Neuronal stem cell (in vitro differentiated cells): ENCODE results near the gene CEBPB.

Source experiments
- DNase-seq: peaks from one replicate; pipeline ENCODE4 v3.0.0-alpha.2; 2013; ENCODE audit warnings: low spot score
- H2AFZ ChIP-seq: one replicate; pipeline ENCODE4 v1.6.1; 2013; ENCODE audit warnings: mild to moderate bottlenecking, low read length, inconsistent platforms
- H2AK5ac ChIP-seq: 2 replicates; pipeline ENCODE4 v1.6.1; 2013; ENCODE audit warnings: low read depth, mild to moderate bottlenecking, inconsistent platforms, low read length, moderate library complexity, mixed read lengths
- H2BK120ac ChIP-seq: 2 replicates; pipeline ENCODE4 v1.6.1; 2013; ENCODE audit warnings: low read depth, mild to moderate bottlenecking, inconsistent platforms, low read length, moderate library complexity, mixed read lengths
- H2BK12ac ChIP-seq: one replicate; pipeline ENCODE4 v1.6.1; 2013; ENCODE audit warnings: low read length, inconsistent platforms
- H2BK15ac ChIP-seq: 2 replicates; pipeline ENCODE4 v1.6.1; 2013; ENCODE audit warnings: mild to moderate bottlenecking, low read length, inconsistent platforms, mixed read lengths
- H2BK5ac ChIP-seq: one replicate; pipeline ENCODE4 v1.6.1; 2013; ENCODE audit warnings: inconsistent platforms, mild to moderate bottlenecking, low read length, moderate library complexity
- H3K14ac ChIP-seq: one replicate; pipeline ENCODE4 v1.6.1; 2013; ENCODE audit warnings: low read length, inconsistent platforms
- H3K18ac ChIP-seq: 2 replicates; pipeline ENCODE4 v1.6.1; 2013; ENCODE audit warnings: low read length, inconsistent platforms
- H3K23ac ChIP-seq: 2 replicates; pipeline ENCODE4 v1.6.1; 2013; ENCODE audit warnings: low read depth, mild to moderate bottlenecking, mixed read lengths, low read length, inconsistent platforms; ENCODE audit not compliant: poor library complexity
- H3K27ac ChIP-seq: replicated peaks from 3 replicates; pipeline ENCODE4 v1.5.1; 2013; ENCODE audit warnings: low read length, inconsistent platforms
- H3K27me3 ChIP-seq, 3 experiments: 2 replicates each; pipeline ENCODE4 v1.6.1; 2013; ENCODE audit warnings: low read length in 3 of 3, mild to moderate bottlenecking in 2 of 3, inconsistent platforms in 1 of 3, low read depth in 1 of 3, mixed read lengths in 1 of 3, moderate library complexity in 1 of 3; ENCODE audit not compliant: control insufficient read depth in 3 of 3, insufficient read depth in 3 of 3
- H3K36me3 ChIP-seq, 2 donors: replicated peaks in 1 of 2; 2 replicates each; pipeline ENCODE4 v1.6.1; 2013; ENCODE audit warnings: low read length in 2 of 2; ENCODE audit not compliant: control insufficient read depth in 2 of 2, insufficient read depth in 2 of 2
- H3K4ac ChIP-seq: 2 replicates; pipeline ENCODE4 v1.6.1; 2013; ENCODE audit warnings: inconsistent platforms, mild to moderate bottlenecking, low read length, moderate library complexity
- H3K4me1 ChIP-seq, 2 donors: 1 replicate in 1 of 2; 2 replicates in 1 of 2; pipeline ENCODE4 v1.6.1; 2013; ENCODE audit warnings: low read length in 2 of 2, low read depth in 1 of 2; ENCODE audit not compliant: control insufficient read depth in 2 of 2, insufficient read depth in 1 of 2
- H3K4me2 ChIP-seq: one replicate; pipeline ENCODE4 v1.6.1; 2013; ENCODE audit warnings: mild to moderate bottlenecking, low read length, inconsistent platforms; ENCODE audit not compliant: insufficient read depth, poor library complexity, severe bottlenecking
- H3K4me3 ChIP-seq, 2 donors: 2 replicates each; pipeline ENCODE4 v1.5.1; 2013; ENCODE audit warnings: low read length in 2 of 2, mild to moderate bottlenecking in 2 of 2, inconsistent platforms in 1 of 2, moderate library complexity in 1 of 2
- H3K79me1 ChIP-seq: one replicate; pipeline ENCODE4 v1.6.1; 2013; ENCODE audit warnings: low read depth, mild to moderate bottlenecking, inconsistent platforms, low read length, moderate library complexity
- H3K9ac ChIP-seq: one replicate; pipeline ENCODE4 v1.6.1; 2013; ENCODE audit warnings: mild to moderate bottlenecking, low read depth, low read length, inconsistent platforms; ENCODE audit not compliant: poor library complexity
- H3K9me3 ChIP-seq, 2 donors: replicated peaks in 1 of 2; 2 replicates each; pipeline versions ENCODE3 to v1.6.1; 2013; ENCODE audit warnings: low read length in 2 of 2, mild to moderate bottlenecking in 2 of 2, inconsistent platforms in 1 of 2, low read depth in 1 of 2, mixed read lengths in 1 of 2, moderate library complexity in 1 of 2; ENCODE audit not compliant: control insufficient read depth in 2 of 2, insufficient read depth in 1 of 2
- H4K8ac ChIP-seq: one replicate; pipeline ENCODE4 v1.6.1; 2013; ENCODE audit warnings: low read depth, mild to moderate bottlenecking, inconsistent platforms, low read length, moderate library complexity
- H4K91ac ChIP-seq: one replicate; pipeline ENCODE4 v1.6.1; 2013; ENCODE audit warnings: low read length, low read depth, mild to moderate bottlenecking, inconsistent platforms; ENCODE audit not compliant: poor library complexity
- WGBS, 2 donors: extraction: QIAGEN DNeasy Blood & Tissue Kit; methylation state at CpG; one replicate each; pipeline ENCODE4 v1.1.7; 2013; ENCODE audit warnings: missing lambda C conversion rate in 2 of 2, mixed read lengths in 1 of 2; ENCODE audit not compliant: insufficient read length in 2 of 2, insufficient replicate concordance in 1 of 2; ENCODE audit errors: extremely low coverage in 2 of 2; 5-methylcytosine and 5-hydroxymethylcytosine counted together

CEBPB gene

DNA sequence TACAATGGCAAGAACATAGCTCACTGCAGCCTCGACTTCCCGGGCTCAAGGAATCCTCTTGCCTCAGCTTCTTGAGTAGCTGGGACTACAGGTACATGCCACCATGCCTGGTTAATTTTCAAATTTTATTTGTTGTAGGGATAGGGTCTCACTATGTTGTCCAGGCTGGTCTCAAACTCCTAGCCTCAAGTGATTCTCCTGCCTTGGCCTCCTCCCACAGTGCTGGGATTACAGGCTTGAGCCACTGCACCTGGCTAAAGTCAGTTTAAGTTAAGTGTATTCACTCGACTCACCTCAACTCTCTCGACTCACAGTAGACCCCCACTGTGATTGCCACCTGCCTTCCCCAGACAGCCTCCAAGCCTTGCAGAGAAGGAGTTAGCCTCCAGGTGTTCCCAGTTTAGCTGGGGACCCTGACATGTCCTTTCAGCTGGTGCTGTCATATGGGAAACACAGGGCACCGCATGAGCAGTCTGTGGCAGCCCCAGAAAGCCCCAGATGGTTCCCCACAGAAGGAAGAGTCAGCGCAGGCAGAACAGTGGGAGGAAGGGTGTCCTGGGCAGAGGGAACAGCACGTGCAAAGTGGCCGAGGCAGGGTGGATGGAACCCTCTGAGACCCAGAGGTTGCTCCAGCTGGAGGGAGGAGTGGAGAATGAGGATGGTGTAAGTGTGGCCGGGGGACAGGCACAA lies 40.4 kb downstream of the CEBPB start:
- Histone ChIP-seq H3K9ac (no peak overlapping the region), H4K91ac (no peak overlapping the region), H3K27ac (no peak overlapping the region), H3K9me3 (no peaks in the 10 kb centered on the region), H3K4me2 (no peak overlapping the region), H2BK15ac (peak overlapping the region; percentile 2), H4K8ac (no peak overlapping the region), H2AK5ac (peak overlapping the region; percentile 92), H2BK5ac (no peak overlapping the region), H3K36me3 (no peaks in the 10 kb centered on the region), H2BK12ac (peak overlapping the region; percentile 5), H3K4me3 (no peak overlapping the region), H3K18ac (peak overlapping the region; percentile 53), H3K23ac (peak overlapping the region; percentile 87), H3K27me3 (peaks cover 0 to 5% (median 1%) of the 10 kb centered on the region in 3 experiments), H2BK120ac (no peak overlapping the region), H3K4ac (no peak overlapping the region), H3K14ac (no peak overlapping the region), H2AFZ (no peak overlapping the region), H3K4me1 (no peaks in the 10 kb centered on the region), H3K79me1 (no peaks in the 10 kb centered on the region)
- no CpG with 5 or more reads among the region's 9 CpGs for WGBS, 2 donors
- no peak for DNase-seq

DNA sequence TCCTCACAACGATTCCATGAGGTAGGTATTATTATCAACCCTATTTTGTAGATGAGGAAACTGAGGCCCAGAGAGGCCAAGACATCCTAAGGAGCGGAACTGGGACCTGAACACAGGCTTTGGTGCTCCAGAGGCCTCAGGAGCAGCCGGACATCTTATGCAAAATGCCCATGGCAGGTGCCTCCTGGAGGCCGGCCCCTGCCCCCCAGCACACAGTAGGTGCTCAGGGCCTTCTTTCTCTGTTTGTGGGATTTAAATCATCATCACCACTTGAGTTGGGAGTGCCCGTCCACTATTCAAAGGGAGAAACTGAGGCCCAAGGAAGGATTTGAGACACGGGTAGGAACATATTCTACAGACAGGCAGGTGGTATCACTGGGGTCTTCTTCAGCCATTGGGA lies 41.2 kb downstream of the CEBPB start:
- Histone ChIP-seq H3K4me3 (no peak overlapping the region), H3K9me3 (no peaks in the 10 kb centered on the region), H3K9ac (no peak overlapping the region), H2BK5ac (no peak overlapping the region), H3K4ac (no peak overlapping the region), H3K36me3 (no peaks in the 10 kb centered on the region), H3K14ac (no peak overlapping the region), H4K91ac (no peak overlapping the region), H3K23ac (no peak overlapping the region), H4K8ac (no peak overlapping the region), H3K27me3 (peaks cover 0 to 5% (median 1%) of the 10 kb centered on the region in 3 experiments), H2AFZ (no peak overlapping the region), H3K27ac (no peak overlapping the region), H2BK120ac (no peak overlapping the region), H3K79me1 (no peaks in the 10 kb centered on the region), H3K18ac (no peak overlapping the region), H2BK15ac (no peak overlapping the region), H3K4me2 (no peak overlapping the region), H3K4me1 (no peaks in the 10 kb centered on the region), H2BK12ac (no peak overlapping the region), H2AK5ac (no peak overlapping the region)
- WGBS, 2 donors, result no CpG with 5 or more reads among the region's 6 CpGs
- DNase-seq, result no peak

DNA sequence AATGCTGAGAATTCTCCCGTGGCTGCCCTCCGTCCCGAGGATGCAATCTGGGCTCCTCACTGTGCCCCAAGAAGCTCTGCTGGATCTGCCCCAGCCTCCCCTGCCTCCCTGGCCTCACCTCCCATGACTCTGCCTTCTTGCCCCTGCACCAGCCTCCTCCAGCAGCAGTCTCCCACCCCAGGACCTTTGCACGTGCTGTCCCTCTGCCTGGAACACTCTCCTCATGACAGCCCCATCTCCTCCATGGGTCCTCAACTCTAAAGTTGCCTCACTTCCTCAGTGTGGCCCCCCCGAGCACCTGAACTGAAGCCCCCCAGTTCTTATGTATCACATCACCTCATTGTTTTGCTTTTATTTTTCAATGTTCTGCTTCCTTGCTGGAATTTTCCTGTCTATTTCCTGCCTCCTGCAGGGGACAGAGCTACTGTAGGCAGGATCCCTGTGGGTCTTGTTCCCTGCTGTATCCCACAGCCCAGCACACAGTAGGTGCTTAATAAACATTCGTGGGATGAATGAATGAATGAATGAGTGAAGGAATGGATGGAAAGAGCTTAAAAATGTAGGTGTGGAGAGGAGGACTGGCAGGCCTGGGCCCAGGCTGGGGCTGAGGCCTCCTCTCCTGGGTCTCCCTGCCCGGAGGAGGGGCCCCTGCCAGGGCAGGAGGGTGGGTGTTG lies 42.2 kb downstream of the CEBPB start:
- H3K4ac ChIP-seq, result no peak overlapping the region
- H3K14ac ChIP-seq, result no peak overlapping the region
- H3K27me3 ChIP-seq, result peaks cover 0 to 2% (median 0%) of the 10 kb centered on the region in 3 experiments
- no peak overlapping the region for H2BK5ac ChIP-seq
- H3K79me1 ChIP-seq, result no peaks in the 10 kb centered on the region
- no peak overlapping the region for H2BK12ac ChIP-seq
- no peak overlapping the region for H3K27ac ChIP-seq
- H2AFZ ChIP-seq, result no peak overlapping the region
- no peak overlapping the region for H4K8ac ChIP-seq
- peak overlapping the region in 1 of 2 donors; percentile 25 for H3K4me3 ChIP-seq
- H2AK5ac ChIP-seq, result peak overlapping the region; percentile 68
- H3K36me3 ChIP-seq, result no peaks in the 10 kb centered on the region
- H3K9me3 ChIP-seq, result no peaks in the 10 kb centered on the region
- no peaks in the 10 kb centered on the region for H3K4me1 ChIP-seq
- WGBS, 2 donors, result no CpG with 5 or more reads among the region's 7 CpGs
- H2BK15ac ChIP-seq, result no peak overlapping the region
- peak overlapping the region; percentile 8 for H4K91ac ChIP-seq
- H3K18ac ChIP-seq, result peak overlapping the region; percentile 58
- no peak overlapping the region for H3K23ac ChIP-seq
- H3K9ac ChIP-seq, result no peak overlapping the region
- DNase-seq, result no peak
- H3K4me2 ChIP-seq, result no peak overlapping the region
- H2BK120ac ChIP-seq, result peak overlapping the region; percentile 1
